Activated CD4-positive, alpha-beta T cell treated with anti-CD3 and anti-CD28 coated beads for 48 hours (primary cell): Measurements from ENCODE around the gene ZG16B.

Source experiments
- DNase-seq: peaks from one replicate; pipeline ENCODE4 v3.0.0-alpha.2; 2020

ZG16B gene

GRCh38 chr16:2871926-2872325, 41.8 kb downstream of the ZG16B start:
- DNase-seq = no peak

DNA sequence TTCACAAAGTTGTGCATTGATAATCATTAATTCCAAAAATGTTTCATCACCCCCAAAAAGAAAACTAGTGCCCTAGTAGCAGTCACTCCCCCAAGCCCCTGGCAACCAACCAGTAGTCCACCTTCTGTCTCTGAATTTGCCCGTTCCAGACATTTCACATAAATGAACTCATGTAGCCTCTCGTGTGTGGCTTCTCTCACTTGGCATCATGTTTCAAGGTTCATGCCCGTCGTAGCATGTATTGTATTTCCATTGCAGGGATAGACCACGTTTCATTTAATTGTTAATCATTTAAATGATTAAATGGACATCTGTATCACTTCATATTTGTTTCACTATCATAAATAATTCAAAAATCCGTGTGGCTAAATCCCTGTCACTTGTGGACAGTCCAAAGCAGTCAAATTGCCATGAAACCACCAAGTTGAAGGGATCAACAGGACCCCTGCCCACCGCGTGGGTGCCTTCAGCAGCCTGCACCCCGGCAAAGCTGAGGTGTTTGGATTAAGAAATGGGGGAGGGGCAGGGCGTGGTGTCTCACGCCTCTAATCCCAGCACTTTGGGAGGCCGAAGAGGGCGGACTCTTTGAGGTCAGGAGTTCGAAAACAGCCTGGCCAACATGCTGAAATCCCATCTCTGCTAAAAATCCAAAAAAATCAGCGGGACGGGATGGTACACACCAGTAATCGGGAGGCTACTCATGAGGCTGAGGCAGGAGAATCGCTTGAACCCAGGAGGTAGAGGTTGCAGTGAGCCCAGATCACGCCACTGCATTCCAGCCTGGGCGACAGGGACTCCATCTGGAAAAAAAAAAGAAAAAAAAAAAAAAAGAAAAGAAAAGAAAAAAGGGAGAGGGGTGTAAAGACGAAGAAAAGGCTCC, 44.2 kb downstream of the ZG16B start:
- no peak for DNase-seq

GRCh38 chr16:2874912-2875362, 44.8 kb downstream of the ZG16B start:
- peak; percentile 80 for DNase-seq

DNA sequence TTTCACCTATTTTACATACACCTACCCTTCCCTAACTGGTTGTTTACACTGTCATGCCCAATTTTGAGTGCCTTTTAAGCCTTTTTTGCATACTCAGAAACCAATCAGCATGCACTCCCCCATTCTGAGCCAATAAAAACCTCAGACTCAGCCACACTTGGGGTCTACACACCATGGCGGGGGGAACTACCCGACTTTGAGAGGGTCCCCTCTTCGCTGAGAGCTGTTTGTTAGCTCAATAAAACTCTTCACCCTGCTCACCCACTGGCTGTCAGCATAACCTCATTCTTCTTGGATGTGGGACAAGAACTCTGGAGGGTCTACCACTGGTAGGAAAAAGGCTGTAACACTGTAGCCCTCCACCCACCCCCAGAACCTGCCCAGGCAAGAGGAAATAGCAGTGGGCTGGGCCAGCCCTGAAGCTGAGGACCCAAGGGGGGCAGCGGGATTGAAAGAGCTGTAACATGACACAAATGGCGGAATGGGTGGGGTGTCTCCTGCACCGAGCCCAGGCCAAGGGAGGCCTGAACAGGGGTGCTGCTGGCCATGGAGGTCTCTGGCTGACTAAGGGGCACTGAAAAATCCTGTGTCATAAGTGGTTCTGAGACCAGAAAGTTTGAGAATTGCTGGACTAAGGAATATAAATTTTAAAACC, 49.9 kb downstream of the ZG16B start:
- no peak for DNase-seq
